Tibial nerve (tissue), 4 donors: ENCODE measurements around the gene RPGR. TPM values are rescaled to one million over a fixed set of nuclear protein-coding genes. Genes with fewer than 3 reads are reported as not detected.

Experiments used
- DNase-seq, 2 donors: peaks; one replicate each; pipeline ENCODE4 v3.0.0-alpha.2; 2019; ENCODE audit warnings: low spot score in 2 of 2
- H3K27ac ChIP-seq, 4 donors: fragments of 200-600 bp; sonication (generic) in 3 of 4; one replicate each; pipeline ENCODE4 v1.5.1; 2017 to 2019; ENCODE audit warnings: mild to moderate bottlenecking in 1 of 4
- H3K27me3 ChIP-seq, 2 donors: fragments of 200-600 bp; sonication (generic) in 1 of 2; one replicate each; pipeline versions ENCODE4 v1.5.1 to v1.6.0; 2017 to 2019
- H3K36me3 ChIP-seq, 3 donors: fragments of 200-600 bp; sonication (generic); one replicate each; pipeline ENCODE4 v1.5.1; 2018 to 2019
- H3K4me1 ChIP-seq, 4 donors: fragments of 200-600 bp; sonication (generic) in 3 of 4; one replicate each; pipeline ENCODE4 v1.5.1; 2017 to 2019
- H3K4me3 ChIP-seq, 4 donors: fragments of 200-600 bp; sonication (generic) in 3 of 4; one replicate each; pipeline ENCODE4 v1.5.1; 2017 to 2019; ENCODE audit warnings: mild to moderate bottlenecking in 1 of 4, moderate library complexity in 1 of 4
- H3K9me3 ChIP-seq, 4 donors: fragments of 200-600 bp; sonication (generic) in 3 of 4; one replicate each; pipeline ENCODE4 v1.5.1; 2017 to 2019
- EP300 ChIP-seq, 2 donors: sonication (generic); formaldehyde crosslinking; IDR thresholded peaks; one replicate each; pipeline ENCODE4 v1.6.1; 2017; ENCODE audit warnings: antibody characterized with exemption in 2 of 2, mild to moderate bottlenecking in 1 of 2
- POLR2A ChIP-seq, 2 donors: fragments of 450-650 bp; IDR thresholded peaks; one replicate each; pipeline ENCODE4 v1.6.1; 2017; ENCODE audit warnings: antibody characterized with exemption in 2 of 2, mild to moderate bottlenecking in 2 of 2, moderate library complexity in 2 of 2
- WGBS, 2 donors: methylation state at CpG; one replicate each; pipeline ENCODE4 v1.1.5; 2018; 5-methylcytosine and 5-hydroxymethylcytosine counted together
- small RNA-seq: library from RNA; depleted of rRNA; stranded (forward); fragments of <200 nt; gene quantifications from one replicate; pipeline ENCODE3, GENCODE V24; 2016
- total RNA-seq, 4 donors: library from RNA; depleted of rRNA; stranded (reverse); fragments of >200 nt; gene quantifications; one replicate each; pipeline ENCODE4 v1.1.0, GENCODE V29; 2016
- TF ChIP-seq, protein P1 (sequence below), 5 experiments: fragments of 200-600 bp in 3 of 5; fragments of 450-650 bp in 2 of 5; sonication (generic) in 3 of 5; IDR thresholded peaks; one replicate each; pipeline ENCODE4 v1.5.1; 2016 to 2019; ENCODE audit warnings: antibody characterized with exemption in 5 of 5, mild to moderate bottlenecking in 3 of 5, moderate library complexity in 2 of 5

RPGR gene
- total RNA-seq, 4 donors from 2014 or later, result 28.9 to 89.8 (median 80.0) TPM

DNA sequence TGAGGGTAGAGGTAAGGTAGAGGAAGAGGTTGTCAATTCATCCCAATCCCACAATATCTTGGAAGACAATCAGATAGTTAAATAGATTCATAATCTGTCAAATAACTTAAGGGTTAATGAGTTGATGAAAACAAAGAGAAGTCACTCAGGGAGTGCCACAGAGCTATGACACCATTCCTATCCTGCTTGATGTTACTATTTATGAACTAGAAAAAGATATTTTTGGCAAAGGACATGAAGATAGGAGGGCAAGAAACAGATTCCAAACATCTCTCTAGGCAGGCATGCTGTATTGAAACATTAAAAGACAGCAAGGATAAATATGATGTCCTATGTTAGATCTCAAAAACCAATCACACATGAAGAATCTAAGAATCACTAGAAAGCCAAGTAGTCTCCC lies 103.1 kb downstream of the RPGR start:
- no peaks in the 10 kb centered on the region for H3K9me3 ChIP-seq

DNA sequence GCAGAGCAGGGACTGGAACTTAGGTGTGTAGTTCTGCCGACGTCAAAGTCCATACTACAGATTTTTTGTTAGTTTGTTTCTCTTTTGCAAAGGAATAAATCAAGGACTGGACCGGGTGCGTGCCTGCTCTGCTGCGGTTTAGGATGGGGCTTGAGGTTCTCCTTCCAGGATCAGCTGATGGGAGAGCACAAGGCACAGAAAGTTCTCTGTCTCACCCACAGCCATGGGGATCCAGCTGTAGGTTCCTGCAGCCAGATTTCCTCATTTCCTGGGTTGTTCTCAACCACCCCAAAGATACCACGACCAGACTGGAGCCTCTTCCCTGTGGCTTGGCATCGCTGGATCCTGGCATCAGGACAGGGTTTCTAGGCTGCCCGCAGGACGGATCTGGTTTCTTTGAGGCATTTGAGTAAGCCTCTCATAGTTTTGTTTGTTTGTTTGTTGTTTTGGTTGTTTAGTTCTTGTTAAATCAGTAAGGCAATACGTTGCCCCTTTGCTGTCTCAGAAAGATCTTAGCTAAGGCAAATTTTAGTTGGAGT lies 105.8 kb downstream of the RPGR start:
- peak overlapping the region in 1 of 4 donors; percentile 67 for H3K4me3 ChIP-seq
- H3K27ac ChIP-seq, result no peak overlapping the region
- DNase-seq, result no peak
- no peaks in the 10 kb centered on the region for H3K4me1 ChIP-seq
- TF ChIP-seq, protein P1, sequence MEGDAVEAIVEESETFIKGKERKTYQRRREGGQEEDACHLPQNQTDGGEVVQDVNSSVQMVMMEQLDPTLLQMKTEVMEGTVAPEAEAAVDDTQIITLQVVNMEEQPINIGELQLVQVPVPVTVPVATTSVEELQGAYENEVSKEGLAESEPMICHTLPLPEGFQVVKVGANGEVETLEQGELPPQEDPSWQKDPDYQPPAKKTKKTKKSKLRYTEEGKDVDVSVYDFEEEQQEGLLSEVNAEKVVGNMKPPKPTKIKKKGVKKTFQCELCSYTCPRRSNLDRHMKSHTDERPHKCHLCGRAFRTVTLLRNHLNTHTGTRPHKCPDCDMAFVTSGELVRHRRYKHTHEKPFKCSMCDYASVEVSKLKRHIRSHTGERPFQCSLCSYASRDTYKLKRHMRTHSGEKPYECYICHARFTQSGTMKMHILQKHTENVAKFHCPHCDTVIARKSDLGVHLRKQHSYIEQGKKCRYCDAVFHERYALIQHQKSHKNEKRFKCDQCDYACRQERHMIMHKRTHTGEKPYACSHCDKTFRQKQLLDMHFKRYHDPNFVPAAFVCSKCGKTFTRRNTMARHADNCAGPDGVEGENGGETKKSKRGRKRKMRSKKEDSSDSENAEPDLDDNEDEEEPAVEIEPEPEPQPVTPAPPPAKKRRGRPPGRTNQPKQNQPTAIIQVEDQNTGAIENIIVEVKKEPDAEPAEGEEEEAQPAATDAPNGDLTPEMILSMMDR (IDR thresholded peaks at IDR 0.05), result no peak
- TF ChIP-seq POLR2A (IDR thresholded peaks at IDR 0.05) (no peak), EP300 (IDR thresholded peaks at IDR 0.05) (no peak)
- H3K27me3 ChIP-seq, result peaks cover 0 to 7% of the 10 kb centered on the region in 2 donors
- H3K36me3 ChIP-seq, result no peaks in the 10 kb centered on the region
- WGBS, 2 donors, result 74% methylated on average over 5 to 10 of the region's 10 CpGs
- H3K9me3 ChIP-seq, result no peaks in the 10 kb centered on the region

More for the DNA sequence above, 103.1 kb downstream of the RPGR start:
- Histone ChIP-seq H3K4me3 (no peak overlapping the region), H3K36me3 (no peaks in the 10 kb centered on the region), H3K27me3 (peaks cover 0 to 3% of the 10 kb centered on the region in 2 donors), H3K4me1 (no peaks in the 10 kb centered on the region), H3K27ac (no peak overlapping the region)
- TF ChIP-seq EP300 (IDR thresholded peaks at IDR 0.05), result no peak
- TF ChIP-seq POLR2A (IDR thresholded peaks at IDR 0.05), result no peak
- TF ChIP-seq, protein P1 (IDR thresholded peaks at IDR 0.05), result no peak
- no peak for DNase-seq

DNA sequence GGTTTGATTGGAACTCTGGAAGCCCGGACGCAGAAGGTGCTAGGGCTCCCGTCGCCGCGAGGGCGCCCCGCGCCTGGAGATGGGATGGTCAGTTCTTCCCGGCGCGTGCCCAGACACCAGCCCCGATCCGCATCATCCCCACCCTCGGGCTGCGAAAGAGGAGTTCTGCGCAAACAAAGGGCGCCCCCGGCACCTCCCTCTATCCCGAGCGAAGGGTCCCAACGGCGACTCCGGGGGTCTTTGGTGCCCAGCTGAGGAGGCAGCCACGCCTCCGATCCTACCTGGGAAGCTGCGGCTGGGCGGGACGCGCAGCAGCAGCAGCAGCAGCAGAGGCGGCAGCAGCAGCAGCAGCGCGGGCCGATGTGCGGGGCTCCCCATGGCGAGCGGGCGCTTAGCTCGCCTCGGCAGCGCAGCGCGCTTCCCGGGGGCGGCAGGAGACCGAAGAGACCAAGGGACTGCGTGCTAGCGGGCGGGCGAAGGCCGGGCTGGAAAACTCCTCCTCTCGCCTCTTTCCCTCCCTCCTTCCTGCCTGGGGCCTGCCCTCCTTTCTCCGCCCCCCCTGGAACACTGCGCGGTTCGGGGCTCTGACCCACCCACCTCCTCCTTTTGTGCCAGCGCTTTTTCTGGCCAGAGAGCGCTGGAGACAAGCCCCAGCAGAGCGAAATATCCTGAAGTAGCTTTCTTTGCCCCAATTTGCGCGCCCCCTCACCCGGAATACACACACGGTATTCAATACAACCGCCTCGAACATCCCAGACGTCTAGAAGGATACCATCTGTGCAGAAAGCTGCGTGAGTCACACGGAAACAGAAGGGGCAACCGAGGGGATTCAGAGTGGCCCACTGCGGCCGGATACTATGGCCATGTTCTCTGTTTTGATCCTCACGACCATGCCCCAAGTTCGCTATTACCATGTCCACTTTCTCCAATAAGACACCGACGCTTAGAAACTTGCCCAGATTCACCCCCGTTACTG lies 106.6 kb downstream of the RPGR start, which contains the start of gene SRPX:
Gene SRPX (minus strand): TSS at position 457 of the 976 bp plus-strand sequence. CDS start 79 bp downstream, at position 378.
- WGBS, 2 donors, result 4 to 42% methylated on average over 52 to 76 of the region's 76 CpGs
- peak within 1 kb of the TSS; percentile 32 to 73 (median 53) for H3K4me3 ChIP-seq
- DNase-seq, result no peak
- no peaks in the 10 kb centered on the region for H3K4me1 ChIP-seq
- TF ChIP-seq POLR2A (IDR thresholded peaks at IDR 0.05), result no peak
- TF ChIP-seq EP300 (IDR thresholded peaks at IDR 0.05), result no peak
- TF ChIP-seq, protein P1 (IDR thresholded peaks at IDR 0.05), result no peak
- peak within 1 kb of the TSS in 1 of 4 donors; percentile 76 for H3K27ac ChIP-seq
- H3K36me3 ChIP-seq, result no peaks in the 10 kb centered on the region
- H3K9me3 ChIP-seq, result no peaks in the 10 kb centered on the region
- peaks cover 0 to 7% of the 10 kb centered on the region in 2 donors for H3K27me3 ChIP-seq

DNA sequence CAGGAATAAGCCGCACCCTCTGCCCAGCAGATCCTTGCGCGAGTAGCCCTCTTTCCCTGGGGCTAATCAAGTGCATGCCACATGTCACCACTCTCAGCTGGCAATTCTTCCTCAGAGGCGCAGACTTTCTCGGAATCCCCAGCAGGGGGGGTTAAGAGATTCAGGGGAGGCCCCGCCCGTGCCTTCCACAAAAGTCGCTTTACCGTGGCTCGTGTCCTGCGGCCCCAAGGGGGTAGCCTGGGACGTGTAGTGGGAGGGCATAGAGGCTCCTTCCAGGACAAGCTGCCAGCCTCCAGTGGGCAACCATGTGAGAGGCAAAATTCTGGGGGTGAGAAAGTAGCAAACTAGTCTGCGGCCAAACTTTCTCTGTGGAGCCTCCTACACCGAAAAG lies 107.3 kb downstream of the RPGR start:
- peak overlapping the region in 1 of 4 donors; percentile 76 for H3K27ac ChIP-seq

More for the DNA sequence above, 107.3 kb downstream of the RPGR start:
- no peak for TF ChIP-seq POLR2A (IDR thresholded peaks at IDR 0.05)
- peak in 1 of 2 donors; percentile 44 for TF ChIP-seq EP300 (IDR thresholded peaks at IDR 0.05)
- TF ChIP-seq, protein P1 (IDR thresholded peaks at IDR 0.05), result peak in 2 of 5 experiments; percentile 9 to 33
- H3K9me3 ChIP-seq, result no peaks in the 10 kb centered on the region
- WGBS, 2 donors, result 0 to 45% methylated on average over 3 to 14 of the region's 14 CpGs
- peak in 1 of 2 donors; percentile 20 for DNase-seq
- peaks cover 0 to 7% of the 10 kb centered on the region in 2 donors for H3K27me3 ChIP-seq
- no peaks in the 10 kb centered on the region for H3K4me1 ChIP-seq
- H3K4me3 ChIP-seq, result peak overlapping the region; percentile 32 to 73 (median 53)
- no peaks in the 10 kb centered on the region for H3K36me3 ChIP-seq

Small RNA genes lying within 50 kb of the gene (small RNA-seq; reads per million reads assigned to genes)
- gene RF00322, result not detected

Other genes with a start within 250 kb of the RPGR start
- 100 to 1,000 TPM in 3 of 4 donors, 10 to 100 TPM in 1; 64.0 to 165 (median 135) TPM for gene SRPX, start 106.6 kb downstream of the RPGR start, total RNA-seq
- 1 to 10 TPM in 1 of 4 donors, under 1 TPM in 1, not detected in 2; 0.87 to 3.3 TPM for gene OTC, start 25.1 kb upstream of the RPGR start, total RNA-seq
- 10 to 100 TPM; 28.5 to 68.2 (median 40.5) TPM for gene TSPAN7, start 234.0 kb upstream of the RPGR start, total RNA-seq